H4 (cell line): ENCODE results near the gene CTPS1. TPM values are rescaled to one million over a fixed set of nuclear protein-coding genes. Genes with fewer than 3 reads are reported as not detected.

Experiments
- DNase-seq: peaks from one replicate; pipeline ENCODE4 v3.0.0-alpha.2; 2015; ENCODE audit warnings: low spot score
- total RNA-seq: library from RNA; depleted of rRNA; stranded (reverse); fragments of >200 nt; shearing (Covaris generic); gene quantifications from 2 replicates; pipeline ENCODE4 v1.2.3, GENCODE V29; 2014

Gene CTPS1
- total RNA-seq, 1 experiment from 2014 or later = 38.7 TPM

DNA sequence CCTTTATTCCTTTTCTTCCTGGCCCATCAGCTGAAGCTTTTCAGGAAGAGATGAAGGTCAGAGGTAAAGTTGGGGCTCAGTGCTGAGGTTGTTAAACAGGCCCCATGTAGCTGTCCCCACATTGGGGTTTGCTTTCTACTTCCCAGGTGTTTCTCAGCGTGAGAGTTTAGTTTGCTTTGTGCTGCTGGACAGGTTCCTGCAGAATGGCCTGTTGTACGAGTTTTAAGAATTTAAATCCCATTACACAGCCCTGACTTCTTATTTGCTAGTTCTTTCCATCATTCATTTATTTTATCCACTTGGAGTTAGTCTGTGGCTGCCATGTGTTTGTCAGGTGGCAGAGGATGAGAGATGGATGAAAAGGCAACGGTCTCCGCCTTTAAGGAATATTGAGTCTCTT, 19.2 kb downstream of the CTPS1 start:
- no peak for DNase-seq

GRCh38 chr1:41003127-41003639, 23.7 kb downstream of the CTPS1 start:
- no peak for DNase-seq

- DNase-seq = peak; percentile 99
Measured at GRCh38 chr1:41003640-41004220, 24.2 kb downstream of the CTPS1 start.

DNA sequence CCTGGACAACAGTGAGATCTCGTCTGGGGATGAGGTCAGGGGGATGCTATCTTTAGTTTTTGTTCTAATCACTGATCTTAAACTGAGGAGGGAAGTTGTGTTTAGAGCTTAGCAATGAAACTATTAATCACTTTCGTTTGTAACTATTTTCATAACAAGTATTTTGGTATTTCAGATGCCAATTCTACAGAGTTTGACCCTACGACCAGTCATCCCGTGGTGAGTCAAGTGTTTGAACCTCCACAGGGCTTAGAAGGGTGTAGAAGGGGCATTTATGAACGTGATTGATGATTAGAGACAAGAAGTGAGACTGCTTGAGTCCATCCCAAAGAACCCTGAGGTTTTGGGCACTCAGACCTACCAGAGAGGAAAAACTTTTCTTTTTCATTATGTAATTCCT, 26.4 kb downstream of the CTPS1 start:
- no peak for DNase-seq

DNA sequence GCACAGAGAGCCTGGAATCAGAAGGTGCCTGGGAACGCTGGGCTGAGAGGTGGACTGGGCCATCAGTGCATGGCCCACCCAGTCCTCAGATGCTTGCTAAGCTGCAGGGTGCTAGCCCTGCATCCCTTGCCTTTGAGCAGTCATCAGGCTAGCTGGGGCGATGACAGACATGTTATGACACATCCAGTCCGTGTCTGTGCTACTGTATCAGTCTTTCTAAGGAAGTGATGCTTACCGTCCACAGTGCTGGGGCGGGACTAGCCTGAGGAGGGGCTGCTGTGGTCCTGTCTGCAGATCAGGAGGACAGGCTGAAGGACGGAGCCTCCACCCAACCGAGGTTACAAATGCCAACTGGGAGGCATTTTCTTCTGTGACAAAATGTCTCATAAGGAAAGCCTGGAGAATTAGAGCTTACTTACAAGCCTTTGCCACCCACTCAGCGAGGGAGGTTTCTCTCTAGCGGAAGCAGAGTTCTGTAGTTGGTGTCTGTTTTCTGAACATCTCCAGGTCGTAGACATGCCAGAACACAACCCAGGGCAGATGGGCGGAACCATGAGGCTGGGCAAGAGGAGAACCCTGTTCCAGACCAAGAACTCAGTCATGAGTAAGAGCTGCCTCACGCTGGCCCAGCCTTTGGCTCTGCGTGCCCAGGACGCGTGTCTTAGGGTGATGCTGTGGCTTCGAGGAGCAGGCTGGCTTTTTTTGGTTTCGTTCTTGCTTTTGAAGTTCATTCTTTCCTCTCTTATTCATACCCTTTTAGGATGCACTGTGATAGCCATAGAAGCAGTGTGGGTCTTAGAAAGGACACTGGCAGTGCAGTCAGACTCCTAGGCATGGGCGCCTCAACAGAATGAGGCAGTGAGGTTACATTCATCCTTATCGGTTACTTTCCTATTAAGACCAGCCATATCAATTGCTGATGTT, 27.7 kb downstream of the CTPS1 start:
- DNase-seq = no peak

- no peak for DNase-seq
Measured at GRCh38 chr1:41009466-41009865, 30.0 kb downstream of the CTPS1 start.

DNA sequence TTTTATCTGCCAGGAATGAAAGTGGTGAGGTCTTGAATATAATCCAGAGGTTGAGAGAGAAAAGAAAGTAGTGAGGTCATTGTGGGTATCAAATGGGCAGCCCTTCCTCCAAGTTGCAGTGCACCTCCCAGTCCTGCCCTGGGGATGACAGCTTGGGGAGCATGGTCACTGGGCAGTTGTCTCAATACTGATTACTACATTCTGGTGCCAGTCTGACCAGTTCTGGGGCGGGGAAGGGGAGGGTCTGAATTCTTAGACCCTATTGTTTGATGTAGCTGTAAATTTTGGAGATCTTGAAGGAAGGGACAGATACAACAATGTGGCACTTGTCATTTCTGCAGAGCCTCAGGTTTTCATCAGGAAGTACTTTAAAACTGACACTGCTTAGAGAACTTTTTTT, 30.8 kb downstream of the CTPS1 start:
- DNase-seq = no peak

GRCh38 chr1:41013024-41013423, 33.5 kb downstream of the CTPS1 start:
- no peak for DNase-seq

GRCh38 chr1:41013796-41014195, 34.3 kb downstream of the CTPS1 start:
- no peak for DNase-seq

GRCh38 chr1:41014871-41015270, 35.4 kb downstream of the CTPS1 start:
- DNase-seq = no peak

GRCh38 chr1:41015281-41015896, 35.9 kb downstream of the CTPS1 start:
- no peak for DNase-seq

DNA sequence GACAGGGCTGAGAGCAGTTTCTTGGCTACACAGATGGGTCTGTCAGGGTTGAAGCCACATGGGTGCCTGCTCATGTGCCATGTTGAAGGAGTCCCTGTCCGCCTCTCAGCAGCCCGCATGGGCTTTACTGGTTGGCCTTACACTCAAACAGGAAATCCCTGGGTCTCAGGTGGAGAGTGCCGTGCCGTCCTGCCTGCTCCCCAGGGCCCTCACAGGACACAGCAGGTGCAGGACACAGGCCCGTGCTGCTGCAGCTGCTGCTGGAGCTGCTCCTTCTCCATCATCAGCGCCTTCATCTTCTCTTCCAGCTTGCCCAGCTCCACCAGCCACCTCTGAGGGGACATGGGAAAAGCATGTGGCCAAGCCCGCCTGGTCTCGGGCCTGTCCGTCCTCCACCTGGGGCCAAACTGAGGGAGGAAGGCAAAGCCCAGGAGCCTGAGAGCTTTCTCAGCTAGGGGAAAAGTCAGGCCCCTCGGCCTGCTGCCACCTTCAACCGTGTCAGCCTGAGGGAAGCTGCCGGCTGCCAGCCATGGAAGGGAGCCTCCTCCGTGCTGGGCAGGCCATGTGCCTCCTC, 36.5 kb downstream of the CTPS1 start:
- DNase-seq = no peak

GRCh38 chr1:41017141-41018017, 37.9 kb downstream of the CTPS1 start:
- no peak for DNase-seq

- no peak for DNase-seq
Measured at GRCh38 chr1:41018018-41018410, 38.5 kb downstream of the CTPS1 start.

GRCh38 chr1:41019353-41019745, 39.9 kb downstream of the CTPS1 start:
- DNase-seq = no peak

- DNase-seq = no peak
Measured at GRCh38 chr1:41020109-41020576, 40.6 kb downstream of the CTPS1 start.

DNA sequence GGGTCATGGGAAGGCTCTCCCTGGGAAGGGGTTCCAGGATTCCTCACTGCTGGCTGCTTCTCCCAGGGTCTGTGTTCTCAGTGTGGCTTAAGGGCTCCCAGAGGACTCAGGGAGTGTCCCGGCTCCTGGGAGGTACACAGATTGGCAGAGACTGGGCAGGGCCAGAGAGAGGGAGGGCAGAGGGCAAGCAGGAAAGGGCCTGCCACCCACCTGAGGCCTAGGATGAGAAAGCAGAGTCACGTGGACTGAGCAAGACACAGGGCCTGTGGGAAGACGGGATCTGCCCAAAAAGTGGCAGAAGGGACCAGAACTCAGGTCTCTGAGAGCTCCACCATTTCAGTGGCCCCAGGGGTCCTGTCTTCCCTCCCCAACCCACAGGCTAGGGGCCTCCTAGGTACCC, 41.2 kb downstream of the CTPS1 start:
- DNase-seq = no peak

DNA sequence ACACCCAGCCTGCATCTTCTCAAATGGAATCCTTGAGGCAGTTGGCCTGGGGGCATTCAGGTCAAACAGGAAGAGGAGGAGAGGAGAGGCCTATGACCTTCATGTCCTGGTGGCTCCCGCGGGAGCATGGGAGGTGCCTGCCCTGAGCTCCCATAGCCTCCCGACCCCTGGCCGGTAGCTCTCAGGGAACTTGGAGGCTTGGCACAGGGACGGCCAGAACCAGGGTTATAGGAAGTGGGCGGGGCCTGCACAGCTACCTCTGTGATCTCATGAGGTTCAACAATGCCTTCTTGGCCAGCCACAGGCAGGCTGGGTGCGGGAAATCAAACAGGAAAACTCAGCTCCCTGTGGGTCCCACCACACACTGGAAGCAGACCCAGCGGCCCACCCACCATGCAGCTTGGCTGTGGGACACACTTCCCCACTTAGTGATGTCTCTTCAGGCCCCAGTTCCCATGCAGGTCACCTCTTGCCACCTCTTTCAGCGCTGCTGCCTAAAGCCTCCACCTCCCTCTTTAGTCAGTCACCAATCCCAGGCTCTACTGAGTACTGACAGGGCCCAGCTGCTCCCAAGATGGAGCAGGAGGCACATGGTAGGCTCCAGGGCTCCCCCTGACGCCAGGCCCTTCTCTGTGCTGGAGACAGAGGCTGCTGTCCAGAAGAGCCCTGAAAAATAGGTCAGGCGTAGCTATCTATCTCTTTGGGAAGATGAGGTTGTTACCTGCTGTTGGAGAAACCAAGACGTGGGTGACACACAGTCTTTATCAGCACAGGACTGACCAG, 42.2 kb downstream of the CTPS1 start, which contains the start of gene SLFNL1:
SLFNL1 (minus strand) TSS at position 200 of the 783 bp plus-strand sequence. CDS start 1,065 bp downstream, outside the sequence.
- no peak for DNase-seq

- no peak for DNase-seq
Measured at GRCh38 chr1:41022424-41022823, 42.9 kb downstream of the CTPS1 start.
